ENCODE data around the gene GZMB.
"Not testable (repeated sequence)": the region's sequence is repeated elsewhere in the genome, so short reads cannot be mapped to it uniquely, and the experiment has no call there.

GZMB gene

DNA sequence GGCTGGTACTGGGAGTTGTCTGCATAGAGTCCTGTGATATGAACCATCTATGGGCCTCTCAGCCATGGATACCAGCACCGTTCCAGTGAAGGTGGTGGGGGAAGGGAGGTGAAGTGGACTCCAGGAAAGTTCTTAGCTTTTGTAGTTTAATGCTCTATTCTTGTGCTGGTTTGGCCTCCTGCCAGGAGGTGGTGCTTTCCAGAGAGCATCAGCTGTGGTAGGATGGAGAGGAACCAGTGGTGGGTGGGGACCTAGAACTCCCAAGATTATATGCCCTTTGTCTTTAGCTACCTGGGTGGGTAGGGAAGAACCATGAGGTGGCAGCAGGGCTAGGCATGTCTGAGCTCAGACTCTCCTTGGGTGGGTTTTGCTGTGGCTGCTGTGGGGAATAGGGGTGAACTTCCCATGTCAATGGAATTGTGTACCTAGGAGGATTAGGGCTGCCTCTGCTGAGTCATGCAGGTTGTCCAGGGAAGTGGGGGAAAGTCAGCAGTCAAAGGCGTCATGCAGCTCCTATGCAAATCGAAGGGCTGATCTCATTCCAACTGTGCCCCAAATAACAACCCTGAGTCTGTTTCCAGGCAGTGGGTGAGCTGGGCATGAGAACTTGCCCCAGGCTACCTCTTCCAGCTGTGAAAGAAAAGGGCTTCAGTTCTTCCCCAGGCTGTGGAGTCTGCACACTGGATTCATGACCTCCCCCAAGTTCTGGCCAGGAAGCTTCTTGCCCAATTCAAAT, 38.7 kb downstream of the GZMB start:
- Histone ChIP-seq H3K4me3 (replicated peaks; ENCODE audit: insufficient read depth, low read length) (no peak overlapping the region), H3K27ac (replicated peaks) (no peak overlapping the region), H3K27me3 (ENCODE audit: insufficient read depth, poor library complexity, severe bottlenecking) (no peaks in the 10 kb centered on the region)
- TF ChIP-seq, protein P1, sequence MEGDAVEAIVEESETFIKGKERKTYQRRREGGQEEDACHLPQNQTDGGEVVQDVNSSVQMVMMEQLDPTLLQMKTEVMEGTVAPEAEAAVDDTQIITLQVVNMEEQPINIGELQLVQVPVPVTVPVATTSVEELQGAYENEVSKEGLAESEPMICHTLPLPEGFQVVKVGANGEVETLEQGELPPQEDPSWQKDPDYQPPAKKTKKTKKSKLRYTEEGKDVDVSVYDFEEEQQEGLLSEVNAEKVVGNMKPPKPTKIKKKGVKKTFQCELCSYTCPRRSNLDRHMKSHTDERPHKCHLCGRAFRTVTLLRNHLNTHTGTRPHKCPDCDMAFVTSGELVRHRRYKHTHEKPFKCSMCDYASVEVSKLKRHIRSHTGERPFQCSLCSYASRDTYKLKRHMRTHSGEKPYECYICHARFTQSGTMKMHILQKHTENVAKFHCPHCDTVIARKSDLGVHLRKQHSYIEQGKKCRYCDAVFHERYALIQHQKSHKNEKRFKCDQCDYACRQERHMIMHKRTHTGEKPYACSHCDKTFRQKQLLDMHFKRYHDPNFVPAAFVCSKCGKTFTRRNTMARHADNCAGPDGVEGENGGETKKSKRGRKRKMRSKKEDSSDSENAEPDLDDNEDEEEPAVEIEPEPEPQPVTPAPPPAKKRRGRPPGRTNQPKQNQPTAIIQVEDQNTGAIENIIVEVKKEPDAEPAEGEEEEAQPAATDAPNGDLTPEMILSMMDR (IDR thresholded peaks at IDR 0.05; ENCODE audit: insufficient read depth, low read length), result no peak
- no peak for TF ChIP-seq POLR2AphosphoS5 (IDR thresholded peaks at IDR 0.05; ENCODE audit: low read depth)
- TF ChIP-seq GABPA (IDR thresholded peaks at IDR 0.05; ENCODE audit: low read depth), result no peak
- no peak for TF ChIP-seq SPI1 (IDR thresholded peaks at IDR 0.05; ENCODE audit: borderline replicate concordance, low read depth)
- TF ChIP-seq, protein P2, sequence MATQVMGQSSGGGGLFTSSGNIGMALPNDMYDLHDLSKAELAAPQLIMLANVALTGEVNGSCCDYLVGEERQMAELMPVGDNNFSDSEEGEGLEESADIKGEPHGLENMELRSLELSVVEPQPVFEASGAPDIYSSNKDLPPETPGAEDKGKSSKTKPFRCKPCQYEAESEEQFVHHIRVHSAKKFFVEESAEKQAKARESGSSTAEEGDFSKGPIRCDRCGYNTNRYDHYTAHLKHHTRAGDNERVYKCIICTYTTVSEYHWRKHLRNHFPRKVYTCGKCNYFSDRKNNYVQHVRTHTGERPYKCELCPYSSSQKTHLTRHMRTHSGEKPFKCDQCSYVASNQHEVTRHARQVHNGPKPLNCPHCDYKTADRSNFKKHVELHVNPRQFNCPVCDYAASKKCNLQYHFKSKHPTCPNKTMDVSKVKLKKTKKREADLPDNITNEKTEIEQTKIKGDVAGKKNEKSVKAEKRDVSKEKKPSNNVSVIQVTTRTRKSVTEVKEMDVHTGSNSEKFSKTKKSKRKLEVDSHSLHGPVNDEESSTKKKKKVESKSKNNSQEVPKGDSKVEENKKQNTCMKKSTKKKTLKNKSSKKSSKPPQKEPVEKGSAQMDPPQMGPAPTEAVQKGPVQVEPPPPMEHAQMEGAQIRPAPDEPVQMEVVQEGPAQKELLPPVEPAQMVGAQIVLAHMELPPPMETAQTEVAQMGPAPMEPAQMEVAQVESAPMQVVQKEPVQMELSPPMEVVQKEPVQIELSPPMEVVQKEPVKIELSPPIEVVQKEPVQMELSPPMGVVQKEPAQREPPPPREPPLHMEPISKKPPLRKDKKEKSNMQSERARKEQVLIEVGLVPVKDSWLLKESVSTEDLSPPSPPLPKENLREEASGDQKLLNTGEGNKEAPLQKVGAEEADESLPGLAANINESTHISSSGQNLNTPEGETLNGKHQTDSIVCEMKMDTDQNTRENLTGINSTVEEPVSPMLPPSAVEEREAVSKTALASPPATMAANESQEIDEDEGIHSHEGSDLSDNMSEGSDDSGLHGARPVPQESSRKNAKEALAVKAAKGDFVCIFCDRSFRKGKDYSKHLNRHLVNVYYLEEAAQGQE (IDR thresholded peaks at IDR 0.05; ENCODE audit: insufficient replicate concordance, low read depth), result no peak
- DNase-seq (ENCODE audit: low read depth in 1 of 2, low spot score in 1 of 2), result no peak

DNA sequence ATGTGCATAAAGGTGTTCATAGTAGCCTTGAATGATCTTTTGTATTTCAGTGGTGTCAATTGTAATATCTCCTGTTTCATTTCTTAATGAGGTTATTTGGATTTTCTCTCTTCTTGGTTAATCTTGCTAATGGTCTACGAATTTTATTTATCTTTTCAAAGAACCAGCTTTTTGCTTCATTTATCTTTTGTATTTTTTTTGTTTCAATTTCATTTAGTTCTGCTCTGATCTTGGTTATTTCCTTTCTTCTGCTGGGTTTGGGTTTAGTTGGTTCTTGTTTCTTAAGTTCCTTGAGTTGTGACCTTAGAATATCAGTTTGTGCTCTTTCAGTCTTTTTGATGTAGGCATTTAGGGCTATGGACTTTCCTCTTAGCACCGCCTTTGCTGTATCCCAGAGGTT, 43.0 kb downstream of the GZMB start:
- H3K27ac ChIP-seq (replicated peaks); DNase-seq (ENCODE audit: low read depth in 1 of 2, low spot score in 1 of 2); H3K4me3 ChIP-seq (replicated peaks; ENCODE audit: insufficient read depth, low read length); H3K27me3 ChIP-seq (ENCODE audit: insufficient read depth, poor library complexity, severe bottlenecking): not testable (repeated sequence)

DNA sequence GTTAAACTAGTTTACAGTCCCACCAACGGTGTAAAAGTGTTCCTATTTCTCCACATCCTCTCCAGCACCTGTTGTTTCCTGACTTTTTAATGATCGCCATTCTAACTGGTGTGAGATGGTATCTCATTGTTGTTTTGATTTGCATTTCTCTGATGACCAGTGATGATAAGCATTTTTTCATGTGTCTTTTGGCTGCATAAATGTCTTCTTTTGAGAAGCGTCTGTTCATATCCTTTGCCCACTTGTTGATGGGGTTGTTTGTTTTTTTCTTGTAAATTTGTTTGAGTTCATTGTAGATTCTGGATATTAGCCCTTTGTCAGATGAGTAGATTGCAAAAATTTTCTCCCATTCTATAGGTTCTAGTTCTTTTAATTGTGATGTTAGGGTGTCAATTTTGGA, 49.6 kb downstream of the GZMB start:
- not testable (repeated sequence) for DNase-seq (ENCODE audit: low read depth in 1 of 2, low spot score in 1 of 2); H3K27ac ChIP-seq (replicated peaks); H3K27me3 ChIP-seq (ENCODE audit: insufficient read depth, poor library complexity, severe bottlenecking); H3K4me3 ChIP-seq (replicated peaks; ENCODE audit: insufficient read depth, low read length)

Data from HL-60 (cell line).